Testis (tissue), 3 donors: Measurements from ENCODE around the gene NPFFR2. TPM values are rescaled to one million over a fixed set of nuclear protein-coding genes. Genes with fewer than 3 reads are reported as not detected.
"Not testable (repeated sequence)": the region's sequence is repeated elsewhere in the genome, so short reads cannot be mapped to it uniquely, and the experiment has no call there.

ENCODE experiments used
- DNase-seq: peaks from one replicate; pipeline ENCODE4 v3.0.0-alpha.2; 2019
- H3K27ac ChIP-seq, 2 donors: fragments of 200-600 bp; sonication (generic); one replicate each; pipeline ENCODE4 v1.5.1; 2019
- H3K27me3 ChIP-seq: fragments of 200-600 bp; sonication (generic); one replicate; pipeline ENCODE4 v1.5.1; 2019
- H3K36me3 ChIP-seq: fragments of 200-600 bp; sonication (generic); one replicate; pipeline ENCODE4 v1.5.1; 2017; ENCODE audit warnings: low read depth; ENCODE audit errors: missing control alignments
- H3K4me1 ChIP-seq: fragments of 200-600 bp; sonication (generic); one replicate; pipeline ENCODE4 v1.5.1; 2019
- H3K4me3 ChIP-seq, 2 donors: fragments of 200-600 bp; sonication (generic); one replicate each; pipeline ENCODE4 v1.5.1; 2017 to 2019
- H3K9me3 ChIP-seq: fragments of 200-600 bp; sonication (generic); one replicate; pipeline ENCODE4 v1.5.1; 2017
- CTCF ChIP-seq, 3 experiments: fragments of 450-650 bp in 2 of 3; fragments of 200-600 bp in 1 of 3; sonication (generic) in 1 of 3; IDR thresholded peaks; one replicate each; pipeline ENCODE4 v1.5.1; 2016 to 2019; ENCODE audit warnings: antibody characterized with exemption in 3 of 3, mild to moderate bottlenecking in 2 of 3, moderate library complexity in 1 of 3
- POLR2A ChIP-seq: fragments of 450-650 bp; IDR thresholded peaks from one replicate; pipeline ENCODE4 v1.6.1; 2017; ENCODE audit warnings: antibody characterized with exemption, mild to moderate bottlenecking, moderate library complexity
- WGBS, 2 donors: methylation state at CpG; one replicate each; pipeline ENCODE4 v1.1.5; 2018; 5-methylcytosine and 5-hydroxymethylcytosine counted together
- intact Hi-C: fragments of 100-400 bp; cut with DNase I; formaldehyde crosslinking; loops from one replicate; pipeline ENCODE4 v1.15.1; 2023; ENCODE audit warnings: low total_unique reads
- polyA plus RNA-seq: library from polyadenylated mRNA; stranded (reverse); fragments of 350-450 nt; fragmentation: Illumina TruSeq; extraction: RNeasy Lipid Tissue Mini Kit (QIAGEN cat#74804); gene quantifications from one replicate; pipeline ENCODE4 v1.2.3, GENCODE V29; 2014; ENCODE audit warnings: low read depth, low replicate concordance; ENCODE audit not compliant: insufficient read depth
- total RNA-seq, 2 donors: library from RNA; depleted of rRNA; stranded (reverse); fragments of >200 nt; gene quantifications; one replicate each; pipeline ENCODE4 v1.2.3, GENCODE V29; 2016

Gene NPFFR2
- total and polyA plus RNA-seq, 3 donors from 2014 or later: 0.94 to 1.9 (median 1.2) TPM

DNA sequence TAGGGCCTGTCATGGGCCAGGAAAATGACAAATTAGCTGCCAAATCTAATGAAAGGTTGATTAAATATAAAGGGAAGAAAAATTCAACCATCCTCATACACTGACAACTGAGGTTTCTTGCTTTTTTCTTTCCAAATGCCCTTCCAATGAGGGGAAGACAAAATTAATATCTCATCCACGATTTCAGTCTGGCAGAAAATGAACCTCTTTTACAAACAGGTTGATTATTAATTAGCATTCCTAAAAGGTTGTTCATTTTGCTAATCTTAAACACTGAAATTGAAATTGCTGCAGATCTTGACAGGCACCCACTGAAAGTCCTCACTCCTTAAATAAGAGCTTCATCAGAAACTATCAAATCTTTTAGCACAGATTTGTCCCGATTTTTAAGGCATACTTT, 45.5 kb downstream of the NPFFR2 start:
- intact Hi-C loops: no loop called here
- no peak for DNase-seq
- WGBS, 2 donors: 58 to 70% methylated on average over 2 of the region's 2 CpGs

DNA sequence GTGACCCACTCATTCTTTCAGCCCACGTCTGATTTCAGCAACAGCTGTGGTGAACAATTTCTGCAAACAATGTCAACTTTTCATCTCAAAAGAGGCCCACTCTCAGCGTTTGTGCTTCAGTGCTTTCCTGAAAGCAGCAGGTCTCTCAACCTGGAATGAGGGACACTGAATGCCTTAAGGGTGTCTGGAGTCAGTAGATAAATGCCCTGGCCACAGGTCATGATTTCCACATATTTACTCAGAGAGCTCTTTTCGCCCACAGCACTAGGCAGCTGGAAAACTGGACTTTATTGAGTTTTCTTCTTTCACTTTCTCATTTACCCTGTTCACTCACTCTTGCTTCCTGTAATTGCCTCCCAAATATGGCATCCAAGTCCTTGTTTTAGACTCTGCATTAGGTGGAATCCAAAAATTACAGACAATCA, 52.8 kb downstream of the NPFFR2 start:
- no peaks in the 10 kb centered on the region for H3K4me1 ChIP-seq
- H3K27ac ChIP-seq: no peak overlapping the region
- TF ChIP-seq CTCF (IDR thresholded peaks at IDR 0.05) (no peak), POLR2A (no peak)
- intact Hi-C loops: no loop called here
- no peaks in the 10 kb centered on the region for H3K36me3 ChIP-seq
- H3K9me3 ChIP-seq: no peaks in the 10 kb centered on the region
- WGBS, 2 donors: 46 to 54% methylated on average over 3 of the region's 3 CpGs
- no peak for DNase-seq
- H3K27me3 ChIP-seq: no peaks in the 10 kb centered on the region
- no peak overlapping the region for H3K4me3 ChIP-seq

More for the DNA sequence above, 45.5 kb downstream of the NPFFR2 start:
- Histone ChIP-seq H3K27ac (no peak overlapping the region), H3K27me3 (no peaks in the 10 kb centered on the region), H3K36me3 (no peaks in the 10 kb centered on the region), H3K9me3 (no peaks in the 10 kb centered on the region), H3K4me3 (no peak overlapping the region), H3K4me1 (no peaks in the 10 kb centered on the region)
- TF ChIP-seq POLR2A (no peak), CTCF (IDR thresholded peaks at IDR 0.05) (no peak)

- H3K27me3 ChIP-seq, H3K9me3 ChIP-seq, H3K4me3 ChIP-seq, H3K36me3 ChIP-seq, DNase-seq, H3K27ac ChIP-seq, H3K4me1 ChIP-seq, intact Hi-C loops: not testable (repeated sequence)
- WGBS, 2 donors: 86 to 94% methylated on average over 2 of the region's 2 CpGs
Measured at GRCh38 chr4:72090606-72091005, 58.8 kb downstream of the NPFFR2 start.

DNA sequence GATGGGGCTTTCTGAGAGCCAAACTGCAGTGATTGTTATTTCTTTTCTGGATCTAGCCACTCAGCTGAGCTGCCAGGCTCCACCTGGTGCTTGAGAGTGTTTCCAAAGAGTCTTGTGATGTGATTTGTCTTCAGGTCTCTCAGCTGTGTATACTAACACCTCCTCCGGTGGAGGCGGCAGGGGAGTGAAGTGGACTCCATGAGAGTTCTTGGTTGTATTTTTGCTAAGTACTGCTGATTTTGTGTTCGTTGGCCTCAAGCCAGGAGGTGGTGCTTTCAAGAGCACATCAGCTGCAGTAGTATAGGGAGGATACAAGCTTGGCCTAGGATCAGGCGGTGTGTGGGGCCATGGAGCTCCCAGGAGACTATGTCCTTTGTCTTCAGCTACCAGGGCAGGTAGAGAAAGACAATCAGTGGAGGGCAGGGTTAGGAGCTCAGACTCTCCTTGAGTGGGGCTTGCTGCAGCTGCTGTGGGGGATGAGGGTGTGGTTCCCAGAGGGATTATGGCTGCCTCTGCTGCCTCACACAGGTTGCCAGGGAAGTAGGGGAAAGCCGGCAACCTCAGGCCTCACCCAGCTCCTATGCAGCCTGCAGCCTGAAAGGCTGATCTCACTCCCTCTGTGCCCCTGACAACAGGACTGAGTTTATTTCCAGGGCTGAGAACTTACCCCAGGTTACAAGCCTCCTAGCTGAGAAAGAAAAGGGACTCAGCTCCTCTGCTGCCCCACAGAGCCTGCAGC, 62.4 kb downstream of the NPFFR2 start:
- Histone ChIP-seq H3K27me3 (no peaks in the 10 kb centered on the region), H3K36me3 (no peaks in the 10 kb centered on the region), H3K27ac (no peak overlapping the region), H3K9me3 (no peaks in the 10 kb centered on the region), H3K4me3 (no peak overlapping the region), H3K4me1 (no peaks in the 10 kb centered on the region)
- 75 to 77% methylated on average over 5 of the region's 5 CpGs for WGBS, 2 donors
- TF ChIP-seq CTCF (IDR thresholded peaks at IDR 0.05) (no peak), POLR2A (no peak)
- intact Hi-C loops: no loop called here
- no peak for DNase-seq

GRCh38 chr4:72107456-72107855, 75.7 kb downstream of the NPFFR2 start:
- H3K4me1 ChIP-seq: no peaks in the 10 kb centered on the region
- H3K27ac ChIP-seq: no peak overlapping the region
- H3K36me3 ChIP-seq: no peaks in the 10 kb centered on the region
- no peaks in the 10 kb centered on the region for H3K27me3 ChIP-seq
- no peak for DNase-seq
- no peaks in the 10 kb centered on the region for H3K9me3 ChIP-seq
- H3K4me3 ChIP-seq: no peak overlapping the region
- intact Hi-C loops: no loop called here
- TF ChIP-seq POLR2A (no peak), CTCF (IDR thresholded peaks at IDR 0.05) (no peak)
